HG03060 (cell line): ENCODE results near the gene TMTC4.
A peak's percentile ranks its signal among the peaks of the same experiment; 100 is the strongest.

Experiments
- ATAC-seq: cut with Tn5 transposase; IDR thresholded peaks from one replicate; pipeline ENCODE4 v1.9.1; 2021; ENCODE audit warnings: low read depth, moderate number of reproducible peaks; ENCODE audit not compliant: unreplicated experiment

Gene TMTC4

DNA sequence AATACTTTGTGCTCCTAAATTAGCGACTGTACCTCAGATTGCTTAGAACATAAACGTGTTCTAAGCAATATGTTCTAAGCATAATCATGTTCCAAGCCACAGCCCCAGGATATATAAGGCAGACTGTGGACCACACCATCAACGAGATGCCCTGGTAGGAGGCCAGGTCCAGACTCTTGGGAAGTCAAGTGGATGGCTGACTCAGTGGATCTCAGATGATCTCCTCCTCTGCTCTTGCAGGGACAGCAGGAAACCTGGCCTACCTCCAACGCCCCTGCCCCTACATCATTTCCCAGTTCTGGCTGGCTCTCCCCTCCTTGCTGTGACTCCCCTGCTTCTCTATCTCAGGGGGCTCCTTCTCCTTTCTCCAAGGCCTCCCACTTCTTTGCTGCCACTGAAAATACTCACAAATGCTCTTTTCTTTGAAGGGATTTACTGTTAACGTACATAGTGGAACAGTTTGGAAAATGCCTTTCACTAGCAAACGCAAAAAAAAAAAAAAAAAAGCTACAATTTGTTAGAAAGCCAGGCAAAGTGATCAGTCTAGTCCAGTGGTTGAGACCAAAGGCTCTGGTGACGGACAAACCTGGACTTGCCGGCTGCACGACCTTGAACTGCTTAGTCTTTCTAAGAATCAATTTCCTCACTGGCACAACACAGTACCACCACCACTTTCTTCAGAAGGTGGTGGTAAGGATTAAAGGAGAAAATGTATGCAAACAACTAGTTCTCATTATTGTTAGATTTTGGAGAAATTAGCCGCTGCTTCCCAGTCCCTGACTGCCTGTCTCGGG, 3.0 kb downstream of the TMTC4 start:
- no peak for ATAC-seq

DNA sequence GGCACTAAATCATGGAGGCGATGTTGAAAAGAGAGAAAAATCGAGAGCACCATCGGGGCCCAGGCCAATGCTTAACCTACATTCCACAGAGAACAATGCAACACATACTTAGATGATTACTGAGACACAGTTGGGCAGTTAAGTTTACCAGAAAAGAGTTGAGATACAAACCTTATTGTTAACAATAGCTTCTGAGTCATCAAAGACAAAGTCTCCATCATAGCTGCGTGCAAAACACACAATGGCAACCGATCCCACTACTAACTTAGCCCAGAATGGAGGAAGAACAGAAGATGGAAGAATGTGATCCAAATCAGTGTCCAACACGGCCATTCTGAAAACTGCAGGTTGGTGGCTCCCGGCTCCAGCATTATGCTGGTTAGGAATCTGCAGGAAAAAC, 6.2 kb downstream of the TMTC4 start:
- no peak for ATAC-seq

DNA sequence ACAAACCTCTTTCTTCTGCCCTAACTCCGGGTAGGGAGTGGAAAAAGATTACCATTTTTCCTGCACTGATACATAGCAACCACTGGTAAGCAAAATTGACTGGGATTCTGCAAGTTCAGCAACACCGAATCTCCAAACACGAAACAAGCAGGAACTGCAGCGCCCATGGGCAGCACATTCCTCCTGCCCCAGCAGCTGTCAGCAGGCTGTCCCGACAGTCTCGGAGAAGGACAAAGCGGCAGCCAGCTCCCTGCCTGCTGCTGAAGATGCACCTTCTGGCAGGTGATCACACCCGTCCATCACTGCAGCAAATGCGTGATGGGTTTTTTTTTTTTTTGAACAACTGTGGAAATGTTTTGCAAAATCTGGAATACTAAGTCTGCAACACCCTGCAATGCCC, 6.7 kb downstream of the TMTC4 start:
- ATAC-seq, result no peak

DNA sequence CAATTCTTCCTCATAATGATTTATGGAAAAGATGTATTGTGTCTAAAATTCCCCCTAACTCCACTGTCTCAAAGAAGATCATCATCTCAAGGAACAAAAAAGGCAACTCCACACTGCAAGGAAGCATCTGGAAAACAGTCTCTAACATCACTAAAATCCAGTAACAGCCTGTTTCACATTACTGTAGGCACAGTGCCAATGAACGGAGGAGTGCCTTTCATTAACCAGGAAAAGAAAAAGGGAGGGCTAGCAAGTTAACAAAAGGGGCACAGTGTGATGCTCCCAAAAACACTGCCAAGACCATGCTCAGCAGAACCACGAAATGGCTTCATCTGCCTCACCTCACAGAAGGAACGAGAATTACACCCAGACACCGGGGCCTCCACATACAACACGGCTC, 8.5 kb downstream of the TMTC4 start:
- no peak for ATAC-seq

DNA sequence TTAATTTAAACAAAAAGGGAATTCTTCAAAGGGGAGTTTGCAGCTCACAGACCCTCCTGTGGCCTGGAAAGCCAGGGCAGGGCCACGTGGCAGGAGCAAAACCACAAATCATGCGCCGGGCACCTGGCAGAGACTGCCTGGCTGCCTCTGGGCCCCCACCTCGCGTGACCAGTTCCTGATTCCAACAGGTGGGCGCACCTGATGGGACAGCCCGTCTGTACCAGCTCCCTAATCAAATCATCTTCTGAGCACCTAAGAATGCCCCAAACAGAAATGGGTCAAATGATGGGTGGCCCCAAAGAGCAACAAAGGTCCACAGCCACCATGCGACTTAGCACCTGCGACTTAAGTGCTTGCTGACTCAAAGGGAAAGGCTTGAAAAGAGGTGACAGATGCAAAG, 9.2 kb downstream of the TMTC4 start:
- ATAC-seq, result no peak

DNA sequence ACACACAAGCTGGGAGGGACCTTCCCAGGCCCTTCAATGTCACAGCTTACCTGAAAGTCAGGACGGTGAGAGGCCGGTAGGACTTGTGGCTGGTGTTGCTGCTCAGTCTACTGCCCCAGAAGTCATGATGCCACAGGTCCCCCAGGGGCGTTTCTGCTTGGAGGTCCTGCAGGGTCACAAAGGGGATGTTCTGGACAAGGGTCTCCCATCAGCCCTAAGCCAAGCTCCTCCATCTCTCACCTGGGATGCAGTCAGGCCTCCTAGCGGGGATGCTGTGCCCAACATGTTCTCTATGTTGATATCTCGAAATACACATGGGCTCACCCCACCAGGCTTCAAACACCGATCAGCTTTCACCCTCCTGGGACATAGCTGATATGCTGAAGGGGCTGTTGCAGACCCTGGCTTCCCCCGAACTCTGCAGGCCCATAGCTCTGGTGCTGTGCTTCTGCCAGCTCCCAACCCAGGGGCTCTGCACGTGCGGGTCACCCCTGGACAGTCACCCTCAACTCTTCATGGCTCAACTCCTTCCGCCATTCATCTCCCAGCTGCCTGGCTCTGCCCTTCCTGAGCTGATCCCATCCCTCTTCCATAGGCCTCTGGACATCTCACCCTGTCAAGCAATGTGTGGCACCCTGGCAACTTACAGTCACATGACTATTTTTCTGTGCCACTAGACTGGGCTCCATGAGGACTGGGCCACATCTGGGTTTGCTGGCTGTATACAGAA, 10.3 kb downstream of the TMTC4 start:
- ATAC-seq, result no peak

DNA sequence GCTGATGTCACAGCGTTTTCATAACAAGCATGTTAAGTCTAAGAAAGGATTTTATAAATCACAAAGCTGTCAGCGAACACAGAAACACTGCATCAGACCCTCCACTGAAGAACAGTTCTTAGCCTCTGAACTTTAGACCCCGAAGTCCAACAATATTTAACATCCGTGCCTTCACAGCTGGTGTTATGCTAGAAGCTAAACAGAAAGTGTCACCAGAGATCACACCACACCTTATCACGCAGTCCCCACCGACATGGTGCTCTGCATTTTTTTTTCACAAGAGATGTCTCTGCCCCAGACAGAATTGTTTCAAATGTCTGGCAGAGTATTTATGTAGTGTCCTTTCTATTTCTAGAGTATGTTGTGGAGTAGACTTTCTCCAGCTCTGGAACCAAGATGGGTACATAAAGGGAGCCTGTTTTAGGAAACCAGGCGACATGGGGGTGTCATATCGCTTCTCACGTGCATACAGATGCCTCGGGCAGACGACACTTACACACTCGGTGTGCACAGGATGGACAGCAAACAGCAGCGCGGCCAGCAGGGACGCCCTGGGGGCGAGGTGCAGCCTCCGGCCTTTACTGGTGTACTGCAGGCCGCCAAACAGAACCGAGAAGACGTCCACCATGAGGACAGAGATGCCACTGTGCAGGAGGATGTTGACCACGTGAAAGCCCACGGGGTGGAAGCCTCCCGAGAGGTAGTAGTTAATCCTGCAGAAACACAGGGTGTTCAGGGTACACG, 12.0 kb downstream of the TMTC4 start:
- no peak for ATAC-seq

DNA sequence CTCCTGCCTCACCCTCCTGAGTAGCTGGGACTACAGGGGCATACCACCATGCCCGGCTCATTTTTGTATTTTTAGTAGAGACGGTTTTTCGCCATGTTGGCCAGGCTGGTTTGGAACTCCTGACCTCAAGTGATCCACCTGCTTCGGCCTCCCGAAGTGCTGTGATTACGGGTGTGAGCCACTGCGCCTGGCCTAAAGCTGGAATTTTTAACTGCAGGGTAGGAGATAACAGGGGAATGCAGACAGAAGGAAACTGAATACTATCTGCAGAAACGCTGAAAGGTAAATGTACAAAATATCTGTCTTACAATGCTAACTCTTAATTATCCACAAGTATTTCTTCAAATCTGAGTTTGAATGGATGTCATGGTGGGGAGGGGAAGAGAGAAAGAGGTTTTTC, 13.8 kb downstream of the TMTC4 start:
- ATAC-seq, result no peak

DNA sequence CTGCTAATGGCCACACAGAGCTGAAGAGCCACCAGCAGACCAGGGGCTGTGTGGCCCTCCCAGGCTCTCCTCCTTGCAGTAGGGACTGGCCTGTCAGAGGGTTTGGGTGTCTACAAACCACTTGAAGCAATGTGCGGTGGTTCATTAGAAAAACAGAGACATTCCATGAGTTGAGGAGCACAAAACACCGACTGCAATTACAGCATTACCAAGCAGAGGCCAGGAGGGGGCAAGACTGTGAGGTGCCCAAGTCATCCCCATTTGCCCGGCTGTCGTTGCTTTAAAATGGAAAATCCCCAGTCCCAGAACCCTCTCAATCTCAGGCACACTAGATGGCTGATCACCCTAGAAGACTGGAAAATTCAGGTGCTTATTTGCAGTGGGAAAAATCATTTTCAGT, 15.0 kb downstream of the TMTC4 start:
- no peak for ATAC-seq

DNA sequence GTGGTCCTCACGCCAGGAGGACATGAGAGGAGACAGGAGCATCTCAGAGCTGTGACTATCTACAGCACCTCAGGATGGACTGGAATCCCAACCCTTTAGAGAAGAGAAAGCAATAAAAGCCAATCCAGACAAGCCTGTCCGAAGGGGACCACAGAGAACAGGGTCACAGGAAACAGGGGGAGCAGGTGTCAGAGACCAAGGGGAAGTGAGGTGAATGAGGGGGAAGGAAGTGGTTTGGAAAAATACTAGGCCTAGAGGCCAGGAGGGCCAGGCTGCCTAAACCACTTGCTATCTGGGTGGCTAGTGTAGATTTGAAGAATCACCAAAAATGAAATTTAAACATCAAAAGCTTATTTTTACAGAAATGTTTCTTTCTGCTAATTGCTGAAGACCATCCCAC, 16.2 kb downstream of the TMTC4 start:
- ATAC-seq, result peak; percentile 72

DNA sequence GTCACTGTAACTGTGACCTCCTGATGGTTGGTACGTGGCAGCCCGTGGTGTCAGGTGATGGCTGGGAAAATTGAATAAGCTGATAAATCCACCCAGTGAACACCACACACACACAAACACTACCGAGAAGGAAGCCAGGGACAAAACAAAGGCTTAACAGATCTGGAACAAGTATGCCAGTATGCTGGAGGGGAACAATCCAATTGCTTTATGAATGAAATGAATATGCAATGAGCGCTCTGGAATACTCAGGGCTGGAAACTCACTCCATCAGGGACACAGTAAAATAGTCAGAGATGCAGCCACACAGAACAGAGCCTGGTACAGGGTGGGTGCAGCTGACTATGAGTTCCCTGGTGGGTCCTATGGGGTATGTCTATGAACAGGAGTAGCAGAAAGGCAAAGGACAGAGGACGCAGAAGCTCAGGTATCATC, 16.7 kb downstream of the TMTC4 start:
- ATAC-seq, result no peak

DNA sequence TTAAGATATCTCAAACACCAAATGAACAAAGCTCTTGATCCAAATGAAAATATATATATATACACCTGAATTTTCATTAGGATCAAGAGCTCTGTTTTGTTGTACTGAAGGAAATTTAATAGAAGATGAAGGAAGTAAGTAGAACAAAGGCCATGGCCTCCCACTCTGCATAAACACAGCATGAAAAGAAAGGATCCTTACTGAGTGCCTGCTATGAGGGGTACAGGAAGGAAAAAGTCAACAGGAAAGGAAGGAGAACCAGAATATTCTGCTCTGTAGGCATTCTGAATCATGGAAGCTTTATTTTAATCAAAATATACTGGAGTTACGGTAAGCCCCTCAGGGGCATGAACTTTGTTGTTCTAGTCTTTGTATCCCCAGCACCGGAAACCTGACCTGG, 22.1 kb downstream of the TMTC4 start:
- ATAC-seq, result no peak

DNA sequence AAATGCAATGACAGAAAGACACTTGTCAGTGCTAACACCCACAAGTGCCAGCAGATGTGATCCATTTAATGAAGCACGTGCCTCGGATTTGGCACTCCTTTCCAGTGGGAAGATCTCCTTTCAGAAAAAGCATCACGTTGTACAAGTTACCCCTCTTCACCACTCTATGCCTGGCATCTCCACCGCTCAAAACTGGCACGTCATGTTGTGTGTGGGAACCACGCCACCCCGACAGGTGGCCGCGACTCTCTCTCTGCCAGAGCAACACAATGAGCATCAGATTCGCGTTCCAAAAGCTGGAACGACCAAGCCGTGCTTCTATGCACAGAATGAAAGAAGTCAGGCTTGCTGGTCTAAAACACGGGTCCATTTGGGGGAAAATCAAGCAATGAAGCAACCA, 24.3 kb downstream of the TMTC4 start:
- no peak for ATAC-seq

DNA sequence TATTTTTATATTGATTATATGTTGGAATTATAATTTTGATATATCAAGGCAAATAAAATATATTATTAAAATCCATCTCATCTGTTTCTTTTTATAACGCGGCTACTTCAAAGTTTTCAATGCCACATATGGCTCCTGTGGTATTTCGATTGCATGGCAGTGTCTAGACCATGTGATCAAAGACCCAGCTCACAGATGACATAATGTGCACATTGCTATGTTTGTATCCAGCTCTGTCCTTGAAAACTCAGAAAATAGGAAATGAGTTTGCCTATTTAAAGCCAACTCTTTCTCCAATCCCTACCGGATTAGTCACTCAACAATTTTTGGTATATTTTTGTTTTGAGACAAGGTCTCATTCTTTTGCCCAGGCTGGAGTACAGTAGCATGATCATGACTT, 26.2 kb downstream of the TMTC4 start:
- ATAC-seq, result no peak

DNA sequence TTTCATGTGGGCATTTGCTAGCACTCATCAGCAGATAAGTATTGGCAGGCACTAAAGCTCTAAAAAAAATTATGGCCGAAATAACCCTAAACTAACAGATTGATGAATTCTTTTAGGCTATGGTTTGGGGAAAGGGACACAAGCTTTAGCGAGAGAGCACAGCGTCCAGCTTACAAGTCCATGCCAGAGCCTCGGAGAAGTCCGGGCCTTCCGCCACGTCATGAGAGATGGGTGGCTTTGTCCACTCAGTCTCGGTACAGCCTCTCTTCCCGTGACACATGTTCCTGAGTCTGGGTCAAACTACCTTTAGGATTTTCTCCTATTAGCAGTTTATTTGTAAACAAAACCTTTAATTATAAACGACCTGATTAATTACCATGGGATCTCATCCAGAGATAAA, 27.7 kb downstream of the TMTC4 start:
- ATAC-seq, result no peak

DNA sequence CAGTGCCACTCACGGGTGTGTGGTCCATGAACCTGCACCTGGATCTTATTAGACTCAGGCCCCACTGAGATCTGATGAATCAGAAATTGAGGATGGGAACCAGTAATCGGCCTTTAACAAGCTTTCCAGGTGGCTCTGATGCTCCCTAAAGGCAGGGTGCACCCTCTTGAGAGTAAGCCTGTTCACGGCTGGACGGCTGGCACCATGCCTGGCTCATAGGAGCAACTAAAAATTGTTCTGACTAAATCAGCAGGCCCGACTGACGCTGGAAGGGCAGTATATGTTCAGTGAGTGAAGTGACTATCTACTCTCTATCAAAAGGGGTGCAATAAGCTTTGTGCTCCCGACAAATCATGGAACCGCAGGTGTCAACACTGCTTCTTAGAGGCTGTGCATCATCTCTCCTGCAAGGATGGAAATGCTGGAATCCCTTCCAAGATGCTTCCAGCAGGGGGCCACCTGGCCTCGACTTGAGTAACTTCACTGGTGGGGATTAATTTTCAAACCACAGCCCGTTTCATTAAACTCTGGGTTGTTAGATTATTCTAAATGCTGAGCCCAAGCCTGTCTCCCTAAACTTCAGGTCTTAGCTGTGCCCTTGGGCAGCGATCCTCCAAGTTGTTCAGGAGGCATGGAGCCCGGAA, 28.4 kb downstream of the TMTC4 start:
- ATAC-seq, result no peak

DNA sequence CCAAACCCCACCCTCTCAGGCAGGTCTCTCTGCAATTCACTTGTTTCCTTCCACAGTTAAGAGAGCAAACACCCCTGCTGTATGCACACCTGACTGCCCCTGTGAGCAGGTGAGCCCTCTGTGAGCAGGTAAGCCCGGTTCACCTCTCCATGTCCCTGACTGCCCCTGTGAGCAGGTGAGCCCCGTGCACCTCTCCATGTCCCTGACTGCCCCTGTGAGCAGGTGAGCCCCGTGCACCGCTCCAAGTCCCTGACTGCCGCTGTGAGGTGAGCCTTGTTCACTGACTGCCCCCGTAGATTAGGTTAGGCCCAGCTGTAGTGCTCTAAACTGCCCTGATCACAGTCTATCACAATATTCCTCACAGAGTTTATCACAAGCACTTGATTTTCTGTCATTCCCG, 29.2 kb downstream of the TMTC4 start:
- no peak for ATAC-seq

DNA sequence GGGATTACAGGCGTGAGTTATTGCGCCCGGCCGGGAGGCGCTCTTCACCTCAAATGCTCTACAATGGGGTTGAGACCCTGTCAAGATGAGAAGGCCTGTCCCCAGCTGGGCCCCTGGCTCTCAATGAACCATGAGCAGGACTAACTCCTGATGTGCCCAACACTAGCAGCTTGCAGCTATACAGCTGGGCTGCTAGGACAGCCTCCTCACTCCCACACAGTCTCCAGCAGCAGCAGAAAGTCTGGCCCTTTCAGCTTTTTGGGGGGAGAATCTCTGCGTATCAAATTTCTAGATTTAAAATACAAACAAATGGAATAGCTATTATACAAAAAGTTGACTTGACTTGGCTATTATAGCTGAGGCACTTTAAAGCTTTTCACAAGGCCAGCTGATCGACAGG, 30.2 kb downstream of the TMTC4 start:
- no peak for ATAC-seq

DNA sequence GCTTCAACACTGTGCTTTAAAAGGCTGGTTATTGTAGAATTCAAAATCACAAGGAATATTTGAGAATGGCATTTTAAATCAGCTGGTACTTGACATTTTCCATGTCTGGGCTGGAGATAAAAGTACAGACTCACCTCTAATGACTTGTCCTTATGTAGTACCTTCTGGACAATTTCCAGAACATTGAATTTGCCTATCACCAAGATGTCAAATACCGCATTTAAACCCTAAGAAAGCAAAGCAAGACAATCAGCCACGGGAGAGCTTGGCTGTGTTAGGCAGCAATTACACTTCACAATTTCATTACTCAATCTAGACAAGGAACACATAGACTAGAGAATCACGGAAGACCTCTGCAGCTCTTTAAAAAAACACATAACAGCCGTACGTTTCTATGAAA, 36.8 kb downstream of the TMTC4 start:
- no peak for ATAC-seq

DNA sequence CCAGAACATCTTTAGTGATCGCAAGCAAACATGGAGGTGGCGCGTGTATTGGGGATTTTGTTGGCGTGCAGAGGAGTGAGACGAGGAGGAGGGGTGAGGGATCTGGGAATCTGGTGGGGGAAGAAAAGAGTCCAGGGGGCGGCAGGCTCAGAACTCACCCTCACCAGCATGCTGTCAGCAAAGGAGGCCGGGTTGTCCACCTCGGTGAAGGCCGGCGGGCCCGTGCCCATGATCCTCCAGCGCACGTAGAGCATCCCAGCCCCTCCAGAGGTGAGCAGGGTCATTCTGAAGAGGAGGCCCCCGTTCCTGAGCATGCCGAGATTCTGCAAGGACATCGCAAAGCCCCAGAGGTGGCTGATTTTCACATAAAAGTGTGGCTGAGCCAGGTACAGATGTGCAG, 37.2 kb downstream of the TMTC4 start:
- no peak for ATAC-seq

DNA sequence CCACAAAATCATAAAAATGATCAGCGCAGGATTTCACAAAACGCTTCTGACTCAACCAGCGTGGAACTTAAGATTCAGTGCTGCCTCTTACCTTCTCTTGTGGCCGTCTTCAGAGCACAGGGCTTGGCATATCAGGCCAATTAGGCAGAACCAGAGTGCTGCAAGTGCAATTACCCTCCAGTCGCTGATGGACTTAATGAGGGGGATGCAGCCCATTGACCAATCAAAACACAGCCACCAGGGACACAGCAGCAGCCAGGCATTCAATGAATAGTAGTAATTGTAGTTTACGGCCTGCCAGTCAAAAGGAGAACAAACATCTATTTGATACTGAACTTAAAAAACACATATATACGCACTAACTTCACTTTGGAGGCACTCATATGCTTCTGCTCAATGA, 38.2 kb downstream of the TMTC4 start:
- no peak for ATAC-seq
